Esophagus muscularis mucosa (tissue), 4 donors: Measurements from ENCODE around the gene RNASE8. TPM values are rescaled to one million over a fixed set of nuclear protein-coding genes. Genes with fewer than 3 reads are reported as not detected.

Source experiments
- DNase-seq: peaks from one replicate; pipeline ENCODE4 v3.0.0-alpha.2; 2017; ENCODE audit errors: extremely low spot score
- H3K27ac ChIP-seq, 4 donors: fragments of 200-600 bp; sonication (generic); replicated peaks in 1 of 4; 1 replicate in 3 of 4; 2 replicates in 1 of 4; pipeline ENCODE4 v1.5.1; 2016 to 2019; ENCODE audit warnings: mild to moderate bottlenecking in 1 of 4
- H3K27me3 ChIP-seq, 4 donors: fragments of 200-600 bp; sonication (generic); one replicate each; pipeline versions ENCODE4 v1.5.1 to v1.6.0; 2016 to 2019
- H3K36me3 ChIP-seq, 4 donors: fragments of 200-600 bp; sonication (generic); one replicate each; pipeline ENCODE4 v1.5.1; 2016 to 2019
- H3K4me1 ChIP-seq, 4 donors: fragments of 200-600 bp; sonication (generic); one replicate each; pipeline ENCODE4 v1.5.1; 2016 to 2019
- H3K4me3 ChIP-seq, 4 donors: fragments of 200-600 bp; sonication (generic); 1 replicate in 2 of 4; 2 replicates in 2 of 4; pipeline ENCODE4 v1.5.1; 2016 to 2019; ENCODE audit warnings: mild to moderate bottlenecking in 4 of 4, moderate library complexity in 1 of 4
- H3K9me3 ChIP-seq, 4 donors: fragments of 200-600 bp; sonication (generic); 1 replicate in 3 of 4; 2 replicates in 1 of 4; pipeline ENCODE4 v1.5.1; 2016 to 2019
- EP300 ChIP-seq: sonication (generic); formaldehyde crosslinking; IDR thresholded peaks from one replicate; pipeline ENCODE4 v1.6.1; 2017; ENCODE audit warnings: antibody characterized with exemption
- POLR2A ChIP-seq: fragments of 450-650 bp; IDR thresholded peaks from one replicate; pipeline ENCODE4 v1.6.1; 2017; ENCODE audit warnings: antibody characterized with exemption, moderate library complexity, mild to moderate bottlenecking, low read depth
- POLR2AphosphoS5 ChIP-seq, 2 donors: sonication (generic); formaldehyde crosslinking; IDR thresholded peaks; one replicate each; pipeline ENCODE4 v1.6.1; 2017; ENCODE audit warnings: antibody characterized with exemption in 2 of 2
- WGBS: methylation state at CpG from one replicate; pipeline ENCODE4 v1.1.5; 2018; 5-methylcytosine and 5-hydroxymethylcytosine counted together
- intact Hi-C: fragments of 100-400 bp; cut with DNase I; formaldehyde crosslinking; loops from one replicate; pipeline ENCODE4 v1.15.1; 2023
- total RNA-seq, 4 donors: library from RNA; depleted of rRNA; stranded (reverse); fragments of >200 nt; gene quantifications; one replicate each; pipeline versions ENCODE4 v1.1.0 to v1.2.1, GENCODE V29; 2016
- TF ChIP-seq, protein P1 (sequence below), 3 experiments: fragments of 200-600 bp in 2 of 3; fragments of 450-650 bp in 1 of 3; sonication (generic) in 2 of 3; IDR thresholded peaks; one replicate each; pipeline ENCODE4 v1.5.1; 2017 to 2019; ENCODE audit warnings: antibody characterized with exemption in 3 of 3, mild to moderate bottlenecking in 2 of 3, moderate library complexity in 1 of 3

RNASE8 gene
- total RNA-seq, 4 donors from 2014 or later: not detected

DNA sequence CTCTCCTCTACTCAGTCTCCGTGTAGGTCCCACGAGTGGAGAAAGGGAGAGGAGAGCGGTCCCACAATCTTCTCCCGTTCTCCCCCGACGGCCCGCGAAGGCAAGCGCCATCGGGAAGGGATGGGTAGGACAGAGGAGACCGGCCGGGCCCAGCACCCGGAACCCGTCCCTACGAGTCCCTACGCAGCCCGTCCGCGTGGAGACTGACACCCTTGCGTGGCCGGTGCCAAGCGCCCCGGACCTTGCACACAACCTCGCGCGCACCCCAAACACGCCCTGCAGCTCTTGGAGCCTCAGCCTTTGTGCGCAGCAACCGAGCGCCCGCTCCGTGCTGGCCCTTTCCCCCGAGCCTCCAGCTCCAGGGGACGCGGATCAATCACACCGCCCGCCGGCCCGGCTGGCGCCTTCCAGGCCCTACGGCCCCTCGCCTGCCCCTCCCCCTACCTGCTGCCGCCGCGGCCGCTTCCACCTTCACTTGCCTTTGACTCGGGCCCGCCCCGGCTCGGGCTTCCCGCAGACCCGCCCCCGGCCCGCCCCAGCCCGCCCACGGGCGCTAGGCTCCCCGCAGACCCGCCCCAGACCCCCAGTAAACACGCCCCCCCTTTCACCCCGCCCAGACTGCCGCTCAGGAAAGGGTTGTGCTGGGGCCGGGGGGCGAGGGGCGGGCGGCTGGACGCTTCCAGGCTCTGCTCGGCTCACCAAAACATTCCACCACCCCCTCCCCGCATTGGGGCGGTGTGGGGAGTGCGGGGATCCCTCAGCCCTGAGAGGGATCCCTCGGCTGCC lies 32.8 kb upstream of the RNASE8 start, which contains the start of gene NDRG2:
Gene NDRG2, minus strand, starts transcription at position 477 of the 786 bp plus-strand sequence. CDS start 1,746 bp downstream, outside the sequence.
- peak; percentile 95 for DNase-seq
- TF ChIP-seq, protein P1, sequence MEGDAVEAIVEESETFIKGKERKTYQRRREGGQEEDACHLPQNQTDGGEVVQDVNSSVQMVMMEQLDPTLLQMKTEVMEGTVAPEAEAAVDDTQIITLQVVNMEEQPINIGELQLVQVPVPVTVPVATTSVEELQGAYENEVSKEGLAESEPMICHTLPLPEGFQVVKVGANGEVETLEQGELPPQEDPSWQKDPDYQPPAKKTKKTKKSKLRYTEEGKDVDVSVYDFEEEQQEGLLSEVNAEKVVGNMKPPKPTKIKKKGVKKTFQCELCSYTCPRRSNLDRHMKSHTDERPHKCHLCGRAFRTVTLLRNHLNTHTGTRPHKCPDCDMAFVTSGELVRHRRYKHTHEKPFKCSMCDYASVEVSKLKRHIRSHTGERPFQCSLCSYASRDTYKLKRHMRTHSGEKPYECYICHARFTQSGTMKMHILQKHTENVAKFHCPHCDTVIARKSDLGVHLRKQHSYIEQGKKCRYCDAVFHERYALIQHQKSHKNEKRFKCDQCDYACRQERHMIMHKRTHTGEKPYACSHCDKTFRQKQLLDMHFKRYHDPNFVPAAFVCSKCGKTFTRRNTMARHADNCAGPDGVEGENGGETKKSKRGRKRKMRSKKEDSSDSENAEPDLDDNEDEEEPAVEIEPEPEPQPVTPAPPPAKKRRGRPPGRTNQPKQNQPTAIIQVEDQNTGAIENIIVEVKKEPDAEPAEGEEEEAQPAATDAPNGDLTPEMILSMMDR (IDR thresholded peaks at IDR 0.05): no peak
- TF ChIP-seq POLR2AphosphoS5 (IDR thresholded peaks at IDR 0.05): peak; percentile 51 to 68
- intact Hi-C loops: no loop called here
- Histone ChIP-seq H3K36me3 (peaks cover 9 to 27% (median 25%) of the 10 kb centered on the region in 4 donors), H3K4me1 (peaks cover 31 to 62% (median 47%) of the 10 kb centered on the region in 4 donors), H3K27me3 (no peaks in the 10 kb centered on the region), H3K9me3 (no peaks in the 10 kb centered on the region), H3K4me3 (peak within 1 kb of the TSS; percentile 77 to 95 (median 88)), H3K27ac (peak within 1 kb of the TSS; percentile 90 to 96 (median 95))
- WGBS: under 1% methylated on average over 33 of the region's 72 CpGs

DNA sequence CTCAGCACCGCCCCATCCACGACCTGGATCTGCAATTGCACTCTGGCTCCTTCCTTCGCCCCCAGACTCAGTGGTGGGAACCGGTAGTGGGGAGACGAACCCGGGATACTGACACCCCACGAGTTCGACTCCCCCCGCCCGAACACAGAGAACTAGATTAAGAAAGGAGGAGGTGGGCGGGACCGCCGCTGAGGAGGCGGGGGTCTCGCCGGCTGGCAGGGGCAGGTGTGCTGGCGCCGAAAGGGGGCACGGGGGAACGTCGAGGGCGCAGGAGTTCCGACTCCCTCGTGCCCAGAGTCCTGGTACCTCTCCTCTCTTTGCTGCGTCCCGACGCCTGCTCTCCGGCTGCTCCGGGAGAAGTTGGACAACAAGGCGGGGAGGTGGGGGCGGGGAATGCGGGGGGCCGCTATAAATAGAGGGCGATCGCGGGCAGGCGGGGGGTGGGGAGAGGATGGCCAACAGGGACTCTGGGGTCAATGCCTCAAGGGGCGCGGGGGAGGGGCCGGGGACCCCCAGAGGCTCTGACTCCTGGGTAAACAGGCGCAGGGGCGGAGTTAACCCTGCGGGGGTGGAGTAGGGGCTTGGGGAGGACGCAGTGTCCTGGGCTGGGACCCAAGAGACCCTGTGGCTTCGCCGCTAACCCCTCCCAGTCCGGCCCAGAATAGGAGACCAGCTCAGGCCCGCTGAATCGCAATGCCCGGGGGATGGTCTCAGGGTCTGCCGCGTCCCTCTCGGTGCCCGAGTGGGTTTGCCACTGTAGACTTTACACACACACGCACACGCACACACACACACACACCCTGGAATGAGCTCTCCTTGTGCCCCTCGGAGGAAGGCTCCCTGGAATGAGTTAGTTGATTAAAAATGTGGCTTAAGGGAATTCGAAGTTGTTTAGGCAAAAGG lies 32.0 kb upstream of the RNASE8 start:
- intact Hi-C loops: no loop called here
- WGBS: 10% methylated on average over 18 of the region's 58 CpGs

DNA sequence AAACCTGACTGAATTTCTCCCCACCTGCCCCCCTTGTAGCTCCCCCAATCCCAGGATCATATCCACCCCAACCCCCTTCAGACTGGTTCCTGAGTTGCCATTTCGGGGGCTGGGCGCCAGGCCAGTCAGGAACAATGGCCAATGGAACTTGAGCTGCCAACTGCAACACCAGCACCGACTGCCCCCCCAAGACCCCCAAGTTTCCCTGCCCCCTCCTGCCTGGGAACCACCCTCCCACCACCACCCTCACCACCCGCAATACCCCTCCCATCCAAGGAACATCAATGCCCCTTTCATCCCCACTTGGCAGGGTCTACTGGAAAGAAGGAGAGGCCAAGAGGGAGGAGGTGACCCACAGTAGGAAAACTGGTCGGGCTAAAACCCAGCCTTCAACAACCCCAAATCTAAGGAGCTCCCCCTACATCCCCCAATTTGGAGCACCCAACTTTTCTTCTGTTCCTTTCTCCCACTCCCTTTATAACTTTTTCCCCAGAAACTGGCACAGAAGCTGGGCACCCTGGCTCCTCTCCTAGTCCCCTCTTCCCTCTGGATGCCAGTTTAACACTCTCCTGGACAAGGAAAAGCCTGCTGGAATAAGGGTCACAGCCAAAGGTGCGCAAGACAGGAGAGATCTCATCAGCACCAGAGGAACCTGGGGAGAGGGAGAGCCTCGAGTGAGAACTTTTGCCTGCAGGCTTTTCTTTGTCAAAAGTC lies 31.2 kb upstream of the RNASE8 start:
- H3K4me1 ChIP-seq: peaks cover 31 to 51% (median 47%) of the 10 kb centered on the region in 4 donors
- H3K4me3 ChIP-seq: peak overlapping the region; percentile 77 to 95 (median 88)
- DNase-seq: no peak
- no peaks in the 10 kb centered on the region for H3K9me3 ChIP-seq
- H3K27me3 ChIP-seq: no peaks in the 10 kb centered on the region
- H3K36me3 ChIP-seq: peaks cover 0 to 10% (median 9%) of the 10 kb centered on the region in 4 donors
- TF ChIP-seq POLR2A (no peak), POLR2AphosphoS5 (IDR thresholded peaks at IDR 0.05) (no peak), EP300 (no peak)
- TF ChIP-seq, protein P1 (IDR thresholded peaks at IDR 0.05): no peak
- 62% methylated on average over 7 of the region's 7 CpGs for WGBS
- intact Hi-C loops: no loop called here
- peak overlapping the region; percentile 90 to 96 (median 95) for H3K27ac ChIP-seq

More for the DNA sequence above, 32.0 kb upstream of the RNASE8 start:
- Histone ChIP-seq H3K27me3 (no peaks in the 10 kb centered on the region), H3K4me1 (peaks cover 31 to 54% (median 47%) of the 10 kb centered on the region in 4 donors), H3K4me3 (peak overlapping the region; percentile 77 to 95 (median 88)), H3K9me3 (no peaks in the 10 kb centered on the region), H3K36me3 (peaks cover under 1 to 18% (median 17%) of the 10 kb centered on the region in 4 donors), H3K27ac (peak overlapping the region; percentile 90 to 96 (median 95))
- TF ChIP-seq, protein P1 (IDR thresholded peaks at IDR 0.05): no peak
- TF ChIP-seq POLR2AphosphoS5 (IDR thresholded peaks at IDR 0.05): peak in 1 of 2 donors; percentile 47
- DNase-seq: peak; percentile 94

DNA sequence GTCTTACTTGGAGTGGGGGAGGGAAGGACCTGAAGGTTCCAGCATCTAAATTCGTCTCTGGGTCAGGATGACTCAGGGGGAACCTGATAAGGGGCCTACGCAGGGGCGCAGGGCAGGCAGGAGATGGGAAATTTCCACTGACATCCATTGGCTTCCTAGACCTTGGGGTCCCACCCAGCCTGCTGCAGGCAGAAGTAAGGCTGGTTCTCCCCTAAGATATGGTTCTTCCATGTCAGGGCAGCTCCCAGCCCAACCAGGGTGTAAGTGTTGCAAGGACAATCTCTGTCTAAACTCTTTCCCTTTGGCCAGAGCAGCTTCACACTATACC lies 30.7 kb upstream of the RNASE8 start:
- WGBS: 60% methylated on average over 3 of the region's 3 CpGs
- intact Hi-C loops: no loop called here
- H3K9me3 ChIP-seq: no peaks in the 10 kb centered on the region
- peaks cover 0 to 5% (median 4%) of the 10 kb centered on the region in 4 donors for H3K36me3 ChIP-seq
- H3K4me1 ChIP-seq: peaks cover 31 to 45% (median 44%) of the 10 kb centered on the region in 4 donors
- TF ChIP-seq POLR2AphosphoS5 (IDR thresholded peaks at IDR 0.05): no peak
- no peak for TF ChIP-seq EP300
- TF ChIP-seq POLR2A: no peak
- TF ChIP-seq, protein P1 (IDR thresholded peaks at IDR 0.05): no peak
- DNase-seq: no peak
- H3K4me3 ChIP-seq: no peak overlapping the region
- H3K27ac ChIP-seq: peak overlapping the region; percentile 90 to 96 (median 95)
- no peaks in the 10 kb centered on the region for H3K27me3 ChIP-seq
